ENCODE results near the gene TMEM98. TPM values are rescaled to one million over a fixed set of nuclear protein-coding genes. Genes with fewer than 3 reads are reported as not detected.

The TMEM98 gene
- polyA plus RNA-seq, 3 donors = not detected

- no peak for DNase-seq
- H3K4me1 Mint-ChIP-seq = no peaks in the 10 kb centered on the region
- Histone ChIP-seq H4K20me1 (ENCODE audit: insufficient read depth, low read length) (no peaks in the 10 kb centered on the region), H3K4me1 (ENCODE audit: control insufficient read depth in 1 of 2, insufficient read depth in 2 of 2, low read length in 2 of 2) (no peaks in the 10 kb centered on the region), H3K9ac (ENCODE audit: insufficient read depth, low read length, poor library complexity, severe bottlenecking) (no peak overlapping the region), H3K27me3 (ENCODE audit: control insufficient read depth in 2 of 2, insufficient read depth in 2 of 2, low read length in 2 of 2) (no peaks in the 10 kb centered on the region), H3K4me2 (replicated peaks; ENCODE audit: extremely low read depth, low read length, poor library complexity, severe bottlenecking) (no peak overlapping the region), H3K27ac (ENCODE audit: low read depth in 1 of 2, low read length in 2 of 2) (no peak overlapping the region), H3K79me2 (ENCODE audit: insufficient read depth, low read length) (no peaks in the 10 kb centered on the region), H3K36me3 (replicated peaks in 1 of 2; ENCODE audit: control insufficient read depth in 1 of 2, insufficient read depth in 2 of 2, low read length in 2 of 2) (no peaks in the 10 kb centered on the region), H3K4me3 (replicated peaks in 1 of 3; ENCODE audit: low read depth in 2 of 3, low read length in 3 of 3) (no peak overlapping the region), H3K9me3 (replicated peaks in 1 of 2; ENCODE audit: control insufficient read depth in 1 of 2, insufficient read depth in 1 of 2, low read length in 2 of 2) (no peaks in the 10 kb centered on the region), H2AFZ (ENCODE audit: insufficient read depth, low read depth, low read length, poor library complexity, severe bottlenecking) (no peak overlapping the region)
- H3K36me3 Mint-ChIP-seq = no peaks in the 10 kb centered on the region
- no peak for TF ChIP-seq CTCF (IDR thresholded peaks at IDR 0.05)
- WGBS (ENCODE audit: insufficient coverage) = 100% methylated on average over 1 of the region's 3 CpGs
- no peak overlapping the region for H3K4me3 Mint-ChIP-seq
- H3K27ac Mint-ChIP-seq = no peak overlapping the region
- peaks cover 2 to 6% (median 4%) of the 10 kb centered on the region in 3 donors for H3K27me3 Mint-ChIP-seq (ENCODE audit: low read depth in 3 of 3)
- intact Hi-C loops (cut with micrococcal nuclease) = no loop called here
- H3K9me3 Mint-ChIP-seq = peaks cover 2 to 6% (median 4%) of the 10 kb centered on the region in 7 donors
Measured at GRCh38 chr17:32970281-32970680, 42.3 kb downstream of the TMEM98 start.

- H3K4me1 ChIP-seq (ENCODE audit: control insufficient read depth in 1 of 2, insufficient read depth in 2 of 2, low read length in 2 of 2) = no peaks in the 10 kb centered on the region
- H3K4me2 ChIP-seq (replicated peaks; ENCODE audit: extremely low read depth, low read length, poor library complexity, severe bottlenecking) = no peak overlapping the region
- DNase-seq = no peak
- Mint-ChIP-seq H3K4me1 (no peaks in the 10 kb centered on the region), H3K36me3 (no peaks in the 10 kb centered on the region), H3K4me3 (no peak overlapping the region), H3K9me3 (peaks cover 2 to 6% (median 4%) of the 10 kb centered on the region in 7 donors), H3K27me3 (ENCODE audit: low read depth in 3 of 3) (peaks cover 2 to 6% (median 3%) of the 10 kb centered on the region in 3 donors), H3K27ac (no peak overlapping the region)
- H2AFZ ChIP-seq (ENCODE audit: insufficient read depth, low read depth, low read length, poor library complexity, severe bottlenecking) = no peak overlapping the region
- H3K27me3 ChIP-seq (ENCODE audit: control insufficient read depth in 2 of 2, insufficient read depth in 2 of 2, low read length in 2 of 2) = no peaks in the 10 kb centered on the region
- WGBS (ENCODE audit: insufficient coverage) = 0% methylated on average over 1 of the region's 1 CpG
- H3K79me2 ChIP-seq (ENCODE audit: insufficient read depth, low read length) = no peaks in the 10 kb centered on the region
- H3K9me3 ChIP-seq (replicated peaks in 1 of 2; ENCODE audit: control insufficient read depth in 1 of 2, insufficient read depth in 1 of 2, low read length in 2 of 2) = no peaks in the 10 kb centered on the region
- intact Hi-C loops (cut with micrococcal nuclease) = no loop called here
- no peak overlapping the region for H3K27ac ChIP-seq (ENCODE audit: low read depth in 1 of 2, low read length in 2 of 2)
- H3K9ac ChIP-seq (ENCODE audit: insufficient read depth, low read length, poor library complexity, severe bottlenecking) = no peak overlapping the region
- no peaks in the 10 kb centered on the region for H4K20me1 ChIP-seq (ENCODE audit: insufficient read depth, low read length)
- no peaks in the 10 kb centered on the region for H3K36me3 ChIP-seq (replicated peaks in 1 of 2; ENCODE audit: control insufficient read depth in 1 of 2, insufficient read depth in 2 of 2, low read length in 2 of 2)
- TF ChIP-seq CTCF (IDR thresholded peaks at IDR 0.05) = no peak
- H3K4me3 ChIP-seq (replicated peaks in 1 of 3; ENCODE audit: low read depth in 2 of 3, low read length in 3 of 3) = no peak overlapping the region
Measured at GRCh38 chr17:32971171-32971570, 43.2 kb downstream of the TMEM98 start.

Data from CD14-positive monocyte (primary cell).